Heart left ventricle (tissue), 13 donors: Measurements from ENCODE around the gene BLOC1S4.

Experiments
- POLR2A ChIP-seq, 2 donors: fragments of 450-650 bp; IDR thresholded peaks; one replicate each; pipeline ENCODE4 v1.6.1; 2017; ENCODE audit warnings: antibody characterized with exemption in 2 of 2, mild to moderate bottlenecking in 2 of 2, moderate library complexity in 2 of 2
- TF ChIP-seq, protein P1 (sequence below), 12 donors: fragments of 200-600 bp; sonication (generic) in 4 of 12; IDR thresholded peaks; one replicate each; pipeline versions ENCODE4 v1.5.0 to v1.8.0; 2018 to 2022; ENCODE audit warnings: antibody characterized with exemption in 12 of 12, mild to moderate bottlenecking in 5 of 12
- donor health status: ischemic (EF 13 %, LVEDD 7.1; RV severe dilation, severe dysfunction).
- donor health status: DM: no; HTN: yes; CAD: no.
- donor health status: DM: no; HTN: no; CAD: no.
- donor health status: ischemic (EF 25% LVEDD 6.9; RV normal size, moderate dysfunction).
- donor health status: ischemic (EF 25% LVEDD 5.7; RV mildly dilated, moderate dysfunction).
- donor health status: ischemic (EF 35%, LVEDD 5.7; RV mildly dilated, moderate dysfunction).
- donor health status: nonischemic (EF 11% LVEDD 7.7; RV severe dilation, severe dysfunction).
- donor health status: DM: yes; HTN: yes; CAD: no.
- donor health status: PGD.
- donor health status: ischemic (EF 29% LVEDD 5.4; RV normal size, mild dysfunction).
- donor health status: nonischemic (EF 23%, LVEDD 6.1; RV moderate dilation, normal function).

DNA sequence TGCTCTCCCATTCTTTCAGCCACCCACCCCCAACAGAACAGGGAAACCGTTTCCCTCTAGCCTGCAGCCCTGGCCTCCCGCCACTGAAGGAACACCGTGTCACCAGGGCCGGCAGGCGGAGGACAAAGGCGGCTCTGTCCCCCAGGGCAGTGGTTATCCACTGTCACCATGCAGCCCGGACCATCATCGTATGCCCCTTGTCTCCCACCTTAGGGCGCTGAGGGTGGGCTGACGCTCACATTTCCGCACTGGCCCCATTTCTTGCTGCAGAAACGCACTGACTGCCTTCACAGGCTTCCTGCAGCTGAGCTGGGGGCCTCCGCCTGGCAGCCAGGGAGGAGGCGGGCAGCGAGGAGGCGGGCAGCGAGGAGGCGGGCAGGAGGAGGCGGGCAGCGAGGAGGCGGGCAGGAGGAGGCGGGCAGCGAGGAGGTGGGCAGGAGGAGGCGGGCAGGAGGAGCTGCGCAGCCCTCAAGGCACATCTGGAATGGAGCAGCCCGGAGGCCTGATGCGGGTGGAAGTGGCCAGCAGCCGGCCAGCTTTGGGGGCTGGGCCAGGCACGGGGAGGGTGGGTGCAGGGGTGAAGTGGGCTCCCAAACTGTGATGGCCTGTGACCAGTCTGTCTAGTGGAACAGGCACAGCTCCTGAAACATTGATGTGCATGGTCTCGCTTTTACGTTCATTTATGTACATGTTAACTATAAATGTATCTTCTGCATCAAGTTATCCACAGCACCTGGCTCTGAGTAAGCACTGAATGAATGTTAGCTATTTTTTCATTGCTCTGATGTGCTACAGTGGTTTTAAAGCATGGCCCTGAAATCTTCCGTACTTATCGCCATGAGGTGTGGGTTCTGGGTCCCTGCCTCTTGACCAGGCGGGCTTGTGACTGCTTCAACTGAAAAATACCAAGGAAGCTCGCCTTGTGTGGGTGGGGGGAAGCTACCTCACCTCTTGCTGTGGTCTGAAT is 46.0 kb downstream of the BLOC1S4 start:
- TF ChIP-seq, protein P1, sequence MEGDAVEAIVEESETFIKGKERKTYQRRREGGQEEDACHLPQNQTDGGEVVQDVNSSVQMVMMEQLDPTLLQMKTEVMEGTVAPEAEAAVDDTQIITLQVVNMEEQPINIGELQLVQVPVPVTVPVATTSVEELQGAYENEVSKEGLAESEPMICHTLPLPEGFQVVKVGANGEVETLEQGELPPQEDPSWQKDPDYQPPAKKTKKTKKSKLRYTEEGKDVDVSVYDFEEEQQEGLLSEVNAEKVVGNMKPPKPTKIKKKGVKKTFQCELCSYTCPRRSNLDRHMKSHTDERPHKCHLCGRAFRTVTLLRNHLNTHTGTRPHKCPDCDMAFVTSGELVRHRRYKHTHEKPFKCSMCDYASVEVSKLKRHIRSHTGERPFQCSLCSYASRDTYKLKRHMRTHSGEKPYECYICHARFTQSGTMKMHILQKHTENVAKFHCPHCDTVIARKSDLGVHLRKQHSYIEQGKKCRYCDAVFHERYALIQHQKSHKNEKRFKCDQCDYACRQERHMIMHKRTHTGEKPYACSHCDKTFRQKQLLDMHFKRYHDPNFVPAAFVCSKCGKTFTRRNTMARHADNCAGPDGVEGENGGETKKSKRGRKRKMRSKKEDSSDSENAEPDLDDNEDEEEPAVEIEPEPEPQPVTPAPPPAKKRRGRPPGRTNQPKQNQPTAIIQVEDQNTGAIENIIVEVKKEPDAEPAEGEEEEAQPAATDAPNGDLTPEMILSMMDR (IDR thresholded peaks at IDR 0.05) = no peak
- TF ChIP-seq POLR2A (IDR thresholded peaks at IDR 0.05) = no peak
